Liver (tissue), 9 donors: Measurements from ENCODE around the gene PPP2R2B. TPM values are rescaled to one million over a fixed set of nuclear protein-coding genes. Genes with fewer than 3 reads are reported as not detected.

Experiments
- DNase-seq: peaks from one replicate; pipeline ENCODE4 v3.0.0-alpha.2; 2017; ENCODE audit warnings: low spot score
- H3K27ac ChIP-seq, 2 donors: one replicate each; pipeline ENCODE4 v1.7.0; 2013; ENCODE audit warnings: inconsistent platforms in 2 of 2, low read length in 2 of 2, control low read depth in 1 of 2, low read depth in 1 of 2, mild to moderate bottlenecking in 1 of 2
- H3K27me3 ChIP-seq, 4 donors: one replicate each; pipeline versions ENCODE4 v1.6.1 to v1.7.0; 2013; ENCODE audit warnings: low read length in 3 of 4, inconsistent platforms in 1 of 4, mild to moderate bottlenecking in 1 of 4, moderate library complexity in 1 of 4; ENCODE audit not compliant: control insufficient read depth in 4 of 4, insufficient read depth in 4 of 4
- H3K36me3 ChIP-seq, 4 donors: one replicate each; pipeline versions ENCODE4 v1.6.1 to v1.7.0; 2013; ENCODE audit warnings: low read length in 3 of 4, mild to moderate bottlenecking in 3 of 4, low read depth in 1 of 4, moderate library complexity in 1 of 4; ENCODE audit not compliant: control insufficient read depth in 4 of 4, insufficient read depth in 3 of 4
- H3K4me1 ChIP-seq, 4 donors: one replicate each; pipeline versions ENCODE4 v1.6.1 to v1.7.0; 2013; ENCODE audit warnings: low read length in 3 of 4, mild to moderate bottlenecking in 3 of 4, moderate library complexity in 1 of 4; ENCODE audit not compliant: control insufficient read depth in 4 of 4, insufficient read depth in 4 of 4
- H3K4me3 ChIP-seq, 3 donors: one replicate each; pipeline versions ENCODE4 v1.6.1 to v1.7.0; 2013; ENCODE audit warnings: low read length in 3 of 3, control low read depth in 1 of 3, low read depth in 1 of 3, mild to moderate bottlenecking in 1 of 3
- H3K9ac ChIP-seq, 2 donors: one replicate each; pipeline ENCODE4 v1.7.0; 2013; ENCODE audit warnings: low read length in 2 of 2, mild to moderate bottlenecking in 2 of 2, moderate library complexity in 2 of 2, control low read depth in 1 of 2, low read depth in 1 of 2
- H3K9me3 ChIP-seq, 4 donors: one replicate each; pipeline versions ENCODE4 v1.6.1 to v1.7.0; 2013; ENCODE audit warnings: low read length in 3 of 4; ENCODE audit not compliant: control insufficient read depth in 4 of 4
- ATF3 ChIP-seq: IDR thresholded peaks from 2 replicates; pipeline ENCODE4 v1.6.1; 2016; ENCODE audit warnings: antibody characterized with exemption
- CTCF ChIP-seq: fragments of 150-350 bp; IDR thresholded peaks from 2 replicates; pipeline ENCODE4 v1.5.1; 2017; ENCODE audit warnings: improper control_type of control experiment, low read depth, low read length; ENCODE audit not compliant: missing input control
- EGR1 ChIP-seq, 2 donors: IDR thresholded peaks; 2 replicates each; pipeline ENCODE4 v1.6.1; 2016 to 2018; ENCODE audit warnings: antibody characterized with exemption in 2 of 2, low read depth in 2 of 2
- FOXA1 ChIP-seq: IDR thresholded peaks from 2 replicates; pipeline ENCODE4 v1.6.1; 2016; ENCODE audit warnings: antibody characterized with exemption
- FOXA2 ChIP-seq: IDR thresholded peaks from 2 replicates; pipeline ENCODE4 v1.6.1; 2016; ENCODE audit warnings: antibody characterized with exemption
- GABPA ChIP-seq, 2 donors: IDR thresholded peaks in 1 of 2; conservative IDR thresholded peaks in 1 of 2; 2 replicates each; pipeline ENCODE4 v1.6.1; 2016; ENCODE audit warnings: antibody characterized with exemption in 2 of 2, mild to moderate bottlenecking in 1 of 2, moderate library complexity in 1 of 2
- HNF4A ChIP-seq, 2 donors: conservative IDR thresholded peaks; 2 replicates each; pipeline ENCODE4 v1.6.1; 2016; ENCODE audit warnings: antibody characterized with exemption in 2 of 2, mild to moderate bottlenecking in 2 of 2
- HNF4G ChIP-seq: IDR thresholded peaks from 2 replicates; pipeline ENCODE4 v1.6.1; 2016; ENCODE audit warnings: antibody characterized with exemption
- JUND ChIP-seq, 2 donors: IDR thresholded peaks; 2 replicates each; pipeline ENCODE4 v1.6.1; 2016; ENCODE audit warnings: antibody characterized with exemption in 2 of 2
- MAX ChIP-seq: IDR thresholded peaks from 2 replicates; pipeline ENCODE4 v1.6.1; 2016; ENCODE audit warnings: antibody characterized with exemption
- NR2F2 ChIP-seq: IDR thresholded peaks from 2 replicates; pipeline ENCODE4 v1.6.1; 2016; ENCODE audit warnings: antibody characterized with exemption
- REST ChIP-seq: IDR thresholded peaks from 2 replicates; pipeline ENCODE4 v1.6.1; 2016; ENCODE audit warnings: antibody characterized with exemption, mild to moderate bottlenecking
- RXRA ChIP-seq, 2 donors: IDR thresholded peaks; 2 replicates each; pipeline ENCODE4 v1.6.1; 2017 to 2018; ENCODE audit warnings: antibody characterized with exemption in 2 of 2, mild to moderate bottlenecking in 1 of 2
- SP1 ChIP-seq: IDR thresholded peaks from 2 replicates; pipeline ENCODE4 v1.6.1; 2018; ENCODE audit warnings: antibody characterized with exemption, mild to moderate bottlenecking
- TAF1 ChIP-seq: conservative IDR thresholded peaks from 2 replicates; pipeline ENCODE4 v1.6.1; 2016; ENCODE audit warnings: antibody characterized with exemption, mild to moderate bottlenecking
- YY1 ChIP-seq: IDR thresholded peaks from 2 replicates; pipeline ENCODE4 v1.6.1; 2016; ENCODE audit warnings: antibody characterized with exemption, mild to moderate bottlenecking
- ZBTB33 ChIP-seq: IDR thresholded peaks from 2 replicates; pipeline ENCODE4 v1.6.1; 2016; ENCODE audit warnings: antibody characterized with exemption
- WGBS: extraction: QIAGEN DNeasy Blood & Tissue Kit; methylation state at CpG from one replicate; pipeline ENCODE4 v1.1.7; 2013; 5-methylcytosine and 5-hydroxymethylcytosine counted together
- polyA plus RNA-seq, 2 donors: library from polyadenylated mRNA; stranded (reverse) in 1 of 2; unstranded in 1 of 2; fragments of 200-250 nt in 1 of 2; fragments of >200 nt in 1 of 2; fragmentation: Nextera tagmentation in 1 of 2; extraction: Ambion mirVana in 1 of 2; gene quantifications; one replicate each; pipeline versions ENCODE4 v1.2.1 to v1.2.3, GENCODE V29; 2013 to 2015
- total RNA-seq, 2 donors: library from RNA; depleted of rRNA; stranded (reverse); fragments of >200 nt; gene quantifications; one replicate each; pipeline ENCODE4 v1.2.3, GENCODE V29; 2014
- donor health status: healthy.
- donor health status: healthy.
- donor health status: healthy.
- donor health status: healthy.
- donor health status: healthy.

Gene PPP2R2B
- total and polyA plus RNA-seq, 4 donors, result 0.15 to 6.3 (median 0.40) TPM

GRCh38 chr5:146586752-146587151 lies 291.8 kb downstream of the PPP2R2B start (continued):
- TF ChIP-seq HNF4A (conservative IDR thresholded peaks at IDR 0.05), result no peak
- no peak for TF ChIP-seq EGR1 (IDR thresholded peaks at IDR 0.05; ENCODE audit: low read depth in 2 of 2)
- no peak for TF ChIP-seq MAX
- TF ChIP-seq NR2F2, result no peak
- TF ChIP-seq SP1, result no peak

- no peaks in the 10 kb centered on the region for H3K36me3 ChIP-seq
- H3K27me3 ChIP-seq, result no peaks in the 10 kb centered on the region
- WGBS, result 90% methylated on average over 2 of the region's 2 CpGs
- no peaks in the 10 kb centered on the region for H3K4me1 ChIP-seq
- no peak overlapping the region for H3K27ac ChIP-seq
- no peak overlapping the region for H3K4me3 ChIP-seq
- no peak overlapping the region for H3K9ac ChIP-seq
- no peak for TF ChIP-seq RXRA (IDR thresholded peaks at IDR 0.05)
- no peak for TF ChIP-seq REST
- no peak for TF ChIP-seq NR2F2
- no peak for TF ChIP-seq HNF4A (conservative IDR thresholded peaks at IDR 0.05)
- TF ChIP-seq ZBTB33, result no peak
- no peak for TF ChIP-seq MAX
- TF ChIP-seq HNF4G, result no peak
- TF ChIP-seq TAF1, result no peak
- no peak for TF ChIP-seq JUND (IDR thresholded peaks at IDR 0.05)
- no peak for TF ChIP-seq CTCF
- no peak for TF ChIP-seq YY1
- TF ChIP-seq GABPA (IDR thresholded peaks at IDR 0.05 in 1 of 2, conservative IDR thresholded peaks at IDR 0.05 in 1 of 2), result no peak
- no peak for TF ChIP-seq SP1
- TF ChIP-seq ATF3, result no peak
- TF ChIP-seq EGR1 (IDR thresholded peaks at IDR 0.05; ENCODE audit: low read depth in 2 of 2), result no peak
- TF ChIP-seq FOXA2, result no peak
- no peak for TF ChIP-seq FOXA1
- H3K9me3 ChIP-seq, result no peaks in the 10 kb centered on the region
- no peak for DNase-seq
Observed at GRCh38 chr5:146584750-146585149, 293.8 kb downstream of the PPP2R2B start.
